Muscle layer of colon (tissue), 2 donors: ENCODE data around the gene ME3.

Experiments
- H3K27ac ChIP-seq: one replicate; pipeline ENCODE4 v1.7.0; 2013; ENCODE audit warnings: low read depth, mild to moderate bottlenecking, low read length, moderate library complexity
- H3K27me3 ChIP-seq, 2 donors: one replicate each; pipeline ENCODE4 v1.7.0; 2013; ENCODE audit warnings: low read length in 2 of 2, mild to moderate bottlenecking in 2 of 2; ENCODE audit not compliant: insufficient read depth in 2 of 2, control insufficient read depth in 1 of 2
- H3K36me3 ChIP-seq: one replicate; pipeline ENCODE4 v1.7.0; 2013; ENCODE audit warnings: mild to moderate bottlenecking, low read length; ENCODE audit not compliant: insufficient read depth
- H3K4me1 ChIP-seq: one replicate; pipeline ENCODE4 v1.7.0; 2013; ENCODE audit warnings: mild to moderate bottlenecking, low read length; ENCODE audit not compliant: insufficient read depth
- H3K4me3 ChIP-seq, 2 donors: one replicate each; pipeline ENCODE4 v1.7.0; 2013; ENCODE audit warnings: low read length in 2 of 2, low read depth in 1 of 2, mild to moderate bottlenecking in 1 of 2, moderate library complexity in 1 of 2
- H3K9ac ChIP-seq: one replicate; pipeline ENCODE4 v1.7.0; 2013; ENCODE audit warnings: low read length
- H3K9me3 ChIP-seq: one replicate; pipeline ENCODE4 v1.7.0; 2013; ENCODE audit warnings: mild to moderate bottlenecking, low read length
- donor health status: abdominal sarcoma.
- donor health status: Adenocarcinoma of cecum.

The ME3 gene

DNA sequence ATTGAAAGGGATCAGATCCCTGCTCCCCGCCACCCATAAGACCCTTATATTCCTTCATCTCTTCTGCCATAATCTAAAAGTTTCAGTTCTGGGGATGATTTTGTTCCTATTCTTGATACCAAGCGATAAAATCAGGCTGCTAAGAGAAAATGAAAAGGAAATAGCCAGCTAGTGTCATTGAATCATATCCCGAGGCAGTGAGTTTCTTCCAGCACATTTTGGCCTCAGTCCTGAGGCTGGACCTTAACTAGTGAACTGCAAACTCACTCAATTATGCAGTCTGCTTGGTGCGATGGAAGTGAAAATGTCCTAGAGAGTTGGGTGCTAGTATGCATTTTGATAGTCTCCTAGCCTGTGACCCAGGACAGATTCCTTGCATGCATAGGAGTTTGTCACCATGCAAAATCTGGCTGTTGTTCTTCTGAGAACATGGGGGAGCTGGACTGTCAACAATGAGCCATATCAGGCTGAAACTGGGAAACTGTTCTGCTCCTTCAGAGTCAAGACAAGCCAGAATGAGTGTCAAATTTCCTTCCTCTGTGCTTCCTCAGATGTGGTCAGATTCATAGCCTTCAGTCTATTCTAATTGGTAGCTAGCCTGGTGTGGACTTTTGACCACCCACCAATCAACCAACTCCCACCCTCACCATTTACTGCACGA is 194.8 kb downstream of the ME3 start:
- Histone ChIP-seq H3K27ac (no peak overlapping the region), H3K36me3 (no peaks in the 10 kb centered on the region), H3K4me3 (no peak overlapping the region), H3K4me1 (peaks cover 8% of the 10 kb centered on the region), H3K9ac (no peak overlapping the region), H3K27me3 (no peaks in the 10 kb centered on the region), H3K9me3 (no peaks in the 10 kb centered on the region)

DNA sequence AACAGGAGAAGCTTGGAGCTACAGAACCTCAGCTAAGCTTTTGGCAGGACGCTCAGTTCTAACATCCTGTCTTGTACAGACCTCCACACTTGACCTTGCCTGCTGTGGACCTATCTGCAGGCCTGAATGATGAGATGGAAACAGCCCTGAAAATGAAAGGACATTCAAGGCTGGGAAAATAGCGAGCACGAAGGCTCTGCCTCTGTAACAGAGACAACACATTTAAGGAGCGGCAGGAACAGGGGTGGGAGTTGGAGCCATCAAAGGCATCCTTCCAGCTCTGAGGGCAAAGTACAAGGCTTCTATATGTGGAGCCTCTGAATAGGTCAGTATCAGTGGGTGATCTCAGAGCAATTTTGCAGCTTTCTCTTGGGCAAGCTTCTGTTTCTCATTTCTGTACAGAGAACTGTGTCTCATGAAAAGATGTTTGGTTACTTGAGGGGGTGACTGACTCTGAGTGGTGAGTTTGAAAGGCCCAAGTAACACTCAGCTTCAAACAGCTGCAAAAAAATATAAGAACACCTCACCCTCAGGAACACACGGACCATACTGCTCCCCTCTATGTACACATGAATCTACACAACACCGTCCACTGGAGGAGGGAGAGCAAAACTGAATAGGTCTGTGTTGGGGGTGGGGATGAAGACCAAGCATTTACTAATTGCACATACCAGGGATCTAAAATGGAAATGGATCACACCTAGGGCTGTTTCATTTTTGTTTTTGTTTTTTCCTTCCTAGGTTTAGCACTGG is 196.1 kb downstream of the ME3 start:
- Histone ChIP-seq H3K9me3 (no peaks in the 10 kb centered on the region), H3K4me1 (peaks cover 8% of the 10 kb centered on the region), H3K4me3 (no peak overlapping the region), H3K36me3 (no peaks in the 10 kb centered on the region), H3K9ac (no peak overlapping the region), H3K27me3 (no peaks in the 10 kb centered on the region), H3K27ac (no peak overlapping the region)

DNA sequence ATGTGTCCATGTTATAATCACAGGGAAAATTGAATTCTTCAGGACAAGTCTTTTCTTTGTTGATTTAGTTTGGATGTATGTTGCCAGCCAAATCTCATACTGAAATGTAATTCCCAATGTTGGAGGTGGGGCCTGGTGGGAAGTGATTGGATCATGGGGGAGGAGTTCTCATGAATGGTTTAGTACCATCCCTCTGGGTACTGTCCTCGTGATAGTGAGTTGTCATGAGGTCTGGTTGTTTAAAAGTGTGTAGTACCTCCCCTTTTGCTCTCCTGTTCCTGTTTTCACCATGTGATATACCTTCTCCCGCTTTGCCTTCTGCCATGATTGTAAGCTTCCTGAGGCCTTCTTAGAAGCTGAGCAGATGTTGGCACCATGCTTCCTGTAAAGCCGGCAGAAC is 197.4 kb downstream of the ME3 start:
- H3K9ac ChIP-seq, result no peak overlapping the region
- no peaks in the 10 kb centered on the region for H3K36me3 ChIP-seq
- H3K9me3 ChIP-seq, result no peaks in the 10 kb centered on the region
- no peak overlapping the region for H3K4me3 ChIP-seq
- H3K4me1 ChIP-seq, result peaks cover 8% of the 10 kb centered on the region
- no peak overlapping the region for H3K27ac ChIP-seq
- no peaks in the 10 kb centered on the region for H3K27me3 ChIP-seq

DNA sequence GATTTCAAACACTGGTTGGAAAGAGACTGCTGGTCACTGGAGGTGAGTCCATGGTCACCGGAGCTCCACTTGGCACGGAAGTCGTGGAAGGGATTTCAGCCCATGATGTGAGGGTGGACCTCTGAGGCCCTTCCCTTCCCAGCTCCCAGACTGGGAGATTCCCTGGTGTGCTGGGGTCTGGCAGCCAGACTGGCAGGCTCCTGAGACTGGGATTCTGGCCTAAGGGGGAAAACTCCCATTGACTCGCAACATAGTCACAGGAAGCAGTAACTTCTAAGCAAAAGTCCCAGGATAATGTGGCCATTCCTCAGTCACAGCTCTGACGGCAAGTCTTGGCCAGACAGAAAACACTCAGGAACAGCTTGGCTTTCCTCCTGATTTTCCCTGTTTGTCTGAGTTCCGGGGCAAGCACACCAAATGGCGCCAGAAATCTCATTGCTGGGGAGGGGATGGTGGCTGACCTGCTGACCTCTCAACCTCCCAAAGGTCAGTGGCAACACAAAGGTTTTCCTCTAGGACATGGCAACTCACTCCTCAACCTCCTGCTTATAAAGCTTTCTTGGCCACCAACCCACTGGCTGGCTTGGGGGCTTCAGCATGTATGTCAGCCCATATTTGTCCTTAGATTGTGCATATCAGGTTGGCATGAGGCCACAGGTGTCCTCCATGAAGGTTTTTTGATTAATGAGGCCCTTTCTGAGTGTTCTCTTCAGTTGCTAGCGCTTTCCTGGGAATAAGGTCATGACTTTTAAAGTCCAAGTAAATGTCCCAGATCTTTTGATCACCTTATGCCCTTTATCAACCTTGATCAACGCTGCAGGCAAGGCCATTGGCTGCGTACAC is 198.2 kb downstream of the ME3 start:
- H3K4me1 ChIP-seq, result peaks cover 8% of the 10 kb centered on the region
- H3K9me3 ChIP-seq, result no peaks in the 10 kb centered on the region
- no peak overlapping the region for H3K9ac ChIP-seq
- no peaks in the 10 kb centered on the region for H3K27me3 ChIP-seq
- no peak overlapping the region for H3K4me3 ChIP-seq
- H3K27ac ChIP-seq, result no peak overlapping the region
- H3K36me3 ChIP-seq, result no peaks in the 10 kb centered on the region

DNA sequence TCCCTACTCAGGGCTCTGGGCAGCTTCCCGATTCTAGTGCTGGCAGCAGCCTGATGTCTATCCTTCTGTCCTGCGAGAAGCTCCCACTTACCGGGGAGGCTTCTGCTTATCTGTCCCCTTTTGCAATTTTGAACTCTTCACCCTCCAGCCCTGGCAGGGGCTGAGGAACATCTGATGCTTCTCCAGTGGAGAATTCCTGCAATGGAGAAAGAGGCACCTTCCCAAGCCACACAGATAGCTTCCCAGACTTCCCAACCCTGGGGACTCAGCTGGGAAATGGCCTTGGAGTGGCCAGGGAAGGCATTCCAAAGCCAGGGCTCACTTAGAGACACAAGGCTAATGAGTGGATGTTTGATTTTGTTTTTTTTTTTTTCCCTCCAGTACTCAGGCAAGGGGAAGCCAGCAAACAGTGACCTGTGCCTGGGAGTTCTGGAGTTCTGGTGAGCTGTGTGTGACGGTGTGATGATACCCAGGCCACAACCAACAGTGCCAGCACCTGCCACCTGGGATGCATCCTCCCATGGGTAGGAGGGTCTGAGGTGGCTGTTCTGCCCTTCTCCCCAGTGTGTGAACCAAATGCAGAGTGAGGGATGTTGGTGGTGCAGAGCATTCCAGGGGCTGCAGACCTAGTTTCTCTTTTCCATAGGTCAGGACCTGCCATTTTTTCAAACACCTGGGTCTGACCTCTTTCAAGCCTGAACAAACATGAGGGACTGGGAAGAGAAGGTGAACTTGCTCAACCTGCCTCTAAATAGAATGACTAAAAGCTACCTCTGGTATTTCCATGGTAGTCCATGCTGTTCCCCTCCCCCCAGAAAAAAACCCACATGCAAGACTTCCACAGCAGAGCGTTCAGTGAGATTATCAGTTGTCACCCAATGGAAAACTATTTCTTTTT is 202.7 kb downstream of the ME3 start:
- H3K4me1 ChIP-seq, result no peaks in the 10 kb centered on the region
- no peak overlapping the region for H3K9ac ChIP-seq
- no peaks in the 10 kb centered on the region for H3K27me3 ChIP-seq
- no peaks in the 10 kb centered on the region for H3K36me3 ChIP-seq
- no peaks in the 10 kb centered on the region for H3K9me3 ChIP-seq
- H3K4me3 ChIP-seq, result no peak overlapping the region
- no peak overlapping the region for H3K27ac ChIP-seq

DNA sequence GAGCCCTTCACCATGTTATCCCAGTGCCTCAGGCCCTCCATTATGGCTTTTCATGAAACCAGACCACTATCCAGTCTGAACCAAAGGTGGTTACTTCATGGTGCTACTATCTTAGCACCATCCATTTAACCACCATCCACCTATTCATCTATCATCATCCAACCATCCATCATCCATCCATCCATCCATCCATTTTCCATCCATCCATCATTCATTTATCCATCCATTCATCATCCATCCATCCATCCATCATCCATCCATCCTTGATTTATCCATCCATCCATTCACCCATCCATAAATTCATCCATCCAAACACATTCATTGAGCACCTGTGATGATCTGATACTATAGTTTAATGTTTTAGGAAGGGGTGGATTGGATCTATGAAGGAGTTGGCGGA is 204.2 kb downstream of the ME3 start:
- no peaks in the 10 kb centered on the region for H3K9me3 ChIP-seq
- H3K9ac ChIP-seq, result no peak overlapping the region
- no peak overlapping the region for H3K27ac ChIP-seq
- H3K4me3 ChIP-seq, result no peak overlapping the region
- H3K36me3 ChIP-seq, result no peaks in the 10 kb centered on the region
- no peaks in the 10 kb centered on the region for H3K4me1 ChIP-seq
- no peaks in the 10 kb centered on the region for H3K27me3 ChIP-seq

DNA sequence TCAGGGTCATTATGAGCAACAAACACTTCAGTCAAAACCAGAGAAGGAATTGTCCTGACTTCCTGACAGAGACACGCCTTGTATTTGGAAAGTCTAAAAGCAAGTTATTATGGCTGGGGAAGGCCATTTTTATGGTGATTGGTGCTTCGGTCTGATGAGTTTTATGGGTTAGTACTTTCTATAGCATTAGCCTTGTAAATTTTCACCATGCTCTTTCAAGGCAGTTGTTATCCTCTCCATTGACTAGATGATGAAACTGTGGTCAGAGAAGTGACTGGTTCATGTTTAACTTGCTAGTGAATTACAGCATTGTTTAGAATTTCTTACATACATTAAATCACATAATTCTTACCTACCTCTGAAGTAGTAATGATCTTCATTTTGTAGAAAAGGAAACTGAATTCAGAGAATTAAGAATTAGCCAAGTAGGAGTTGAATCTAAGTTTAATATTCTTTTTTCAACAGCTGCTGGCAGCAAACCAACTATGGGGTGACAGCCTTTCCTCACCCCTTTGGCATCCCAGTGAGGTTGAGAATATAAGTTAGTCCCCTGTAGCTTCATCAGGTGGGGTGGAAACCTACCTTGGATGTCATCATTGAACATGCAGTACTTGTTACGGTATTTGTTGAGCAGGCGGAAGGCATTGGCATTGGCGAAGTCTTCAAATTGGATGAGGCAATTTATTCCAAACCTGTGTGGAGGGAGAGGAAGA is 207.8 kb downstream of the ME3 start:
- H3K27me3 ChIP-seq, result no peaks in the 10 kb centered on the region

DNA sequence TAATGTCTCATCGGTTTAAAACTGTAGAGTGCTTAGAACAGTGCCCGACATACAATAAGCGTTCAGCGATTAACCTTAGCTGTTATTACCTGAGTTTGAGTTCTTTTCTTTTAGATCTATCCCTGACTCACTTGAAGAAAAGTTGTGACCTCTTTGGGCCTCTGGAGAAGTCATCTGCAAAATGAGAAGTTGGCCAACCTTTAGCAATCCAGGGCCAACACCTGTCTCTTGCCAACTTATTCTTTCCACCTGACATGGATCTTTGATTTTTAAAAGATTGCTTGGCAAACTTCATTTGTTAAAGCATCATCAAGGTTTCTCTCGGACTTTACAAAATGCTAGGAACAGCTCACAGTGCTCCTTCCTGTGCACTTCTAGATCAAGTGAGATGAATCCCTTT is 208.5 kb downstream of the ME3 start:
- no peak overlapping the region for H3K27ac ChIP-seq
- no peak overlapping the region for H3K9ac ChIP-seq
- peaks cover 20% of the 10 kb centered on the region for H3K4me1 ChIP-seq
- no peaks in the 10 kb centered on the region for H3K36me3 ChIP-seq
- H3K9me3 ChIP-seq, result no peaks in the 10 kb centered on the region
- H3K27me3 ChIP-seq, result no peaks in the 10 kb centered on the region
- H3K4me3 ChIP-seq, result no peak overlapping the region

More for the DNA sequence above, 207.8 kb downstream of the ME3 start:
- no peak overlapping the region for H3K4me3 ChIP-seq
- no peak overlapping the region for H3K9ac ChIP-seq
- H3K27ac ChIP-seq, result no peak overlapping the region
- H3K9me3 ChIP-seq, result no peaks in the 10 kb centered on the region
- no peaks in the 10 kb centered on the region for H3K36me3 ChIP-seq
- peaks cover 13% of the 10 kb centered on the region for H3K4me1 ChIP-seq

DNA sequence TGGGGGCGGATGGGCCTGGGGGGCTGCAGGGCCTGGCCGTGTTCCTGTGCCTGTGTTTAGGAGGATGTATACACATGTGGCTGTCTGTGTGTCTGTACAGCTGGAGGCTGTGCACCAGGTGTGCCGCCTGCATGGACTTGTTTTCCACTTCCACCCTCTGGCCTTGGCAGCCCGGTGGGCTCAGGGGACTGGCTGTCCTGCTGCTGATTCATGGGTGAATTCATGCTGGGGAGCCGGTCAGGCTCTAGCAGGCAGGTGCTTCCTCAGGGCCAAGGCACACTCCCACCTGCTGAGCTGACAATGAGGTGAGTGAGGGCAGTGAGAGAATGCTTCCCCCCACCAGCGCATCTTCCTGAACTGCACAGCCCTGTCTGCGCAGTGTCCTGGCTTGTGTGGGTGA is 209.3 kb downstream of the ME3 start:
- Histone ChIP-seq H3K27me3 (no peaks in the 10 kb centered on the region), H3K9me3 (no peaks in the 10 kb centered on the region), H3K9ac (no peak overlapping the region), H3K4me1 (peaks cover 25% of the 10 kb centered on the region), H3K36me3 (no peaks in the 10 kb centered on the region), H3K27ac (no peak overlapping the region), H3K4me3 (no peak overlapping the region)

DNA sequence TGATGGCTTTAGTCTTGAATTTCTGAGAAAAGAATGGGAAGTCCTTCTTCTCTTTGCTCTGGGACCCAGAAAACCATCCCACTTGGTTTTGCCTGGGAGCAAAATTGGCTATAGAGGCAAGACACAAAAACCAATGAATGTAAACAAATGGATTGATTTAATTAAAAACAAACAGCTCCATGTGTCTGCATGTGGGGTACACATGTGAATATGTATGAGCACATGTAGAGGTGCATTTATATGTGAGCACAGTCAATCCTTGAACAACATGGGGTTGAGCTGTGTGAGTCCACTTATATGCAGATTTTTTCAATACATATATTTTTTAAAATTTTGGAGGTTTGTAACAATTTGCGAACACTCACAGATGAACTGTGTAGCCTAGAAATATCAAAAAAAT is 210.5 kb downstream of the ME3 start:
- Histone ChIP-seq H3K9ac (no peak overlapping the region), H3K9me3 (no peaks in the 10 kb centered on the region), H3K27ac (no peak overlapping the region), H3K27me3 (no peaks in the 10 kb centered on the region), H3K4me3 (no peak overlapping the region), H3K4me1 (peaks cover 25% of the 10 kb centered on the region), H3K36me3 (no peaks in the 10 kb centered on the region)
